Fibroblast of upper back skin (primary cell): ENCODE measurements around the gene RIOK1.
"Not testable (repeated sequence)": the region's sequence is repeated elsewhere in the genome, so short reads cannot be mapped to it uniquely, and the experiment has no call there.

Source experiments
- DNase-seq: peaks from one replicate; pipeline ENCODE4 v3.0.0-alpha.2; 2013

RIOK1 gene

DNA sequence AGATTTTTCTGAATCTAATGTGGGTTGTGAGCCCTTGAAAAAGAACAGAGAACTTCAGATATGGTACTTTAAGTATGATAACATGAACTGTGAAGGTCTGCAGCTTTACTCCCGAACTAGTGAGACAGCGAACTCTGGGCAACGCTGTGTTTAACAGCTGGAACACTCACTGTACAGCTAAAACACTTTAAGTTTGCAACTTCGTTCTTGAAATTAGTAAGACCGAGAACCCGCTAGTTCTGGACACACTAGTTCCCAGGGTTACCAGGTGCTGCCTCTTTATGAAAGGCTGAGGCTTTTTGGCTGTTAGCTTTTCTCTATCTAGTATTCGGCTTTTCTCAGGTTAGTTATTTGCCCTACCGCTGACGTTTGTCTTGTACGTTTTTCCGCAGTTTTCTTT lies 52.9 kb downstream of the RIOK1 start:
- DNase-seq = no peak

GRCh38 chr6:7445101-7445500 lies 55.5 kb downstream of the RIOK1 start:
- DNase-seq = peak; percentile 93

DNA sequence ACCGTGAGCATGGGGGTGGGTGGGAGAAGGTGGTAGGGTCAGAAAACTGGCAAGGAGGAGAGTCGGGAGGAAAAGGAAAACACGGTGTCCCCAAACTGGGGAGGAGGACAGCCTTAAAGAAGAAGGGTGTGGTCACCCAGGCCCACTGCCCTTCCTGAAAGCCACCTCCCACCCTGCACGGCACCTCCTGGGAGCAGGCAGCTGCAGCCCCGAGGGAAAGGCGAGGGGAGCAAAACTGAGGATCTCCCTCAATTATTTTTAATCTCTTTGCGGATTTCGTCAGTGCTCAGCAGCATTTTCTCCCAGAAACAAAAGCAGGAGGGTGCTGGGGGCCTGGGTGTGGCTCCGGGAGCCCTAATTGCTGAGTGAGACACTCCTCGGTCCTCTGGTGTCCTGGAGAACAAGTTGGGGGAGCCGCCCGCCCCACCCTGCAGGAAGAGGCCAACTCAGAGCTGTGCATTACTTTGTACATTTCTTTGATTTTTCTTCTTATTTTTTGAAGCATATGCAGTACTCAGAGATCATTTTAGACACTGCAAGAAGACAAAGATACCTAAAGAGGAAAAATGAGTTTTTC lies 56.4 kb downstream of the RIOK1 start:
- no peak for DNase-seq

DNA sequence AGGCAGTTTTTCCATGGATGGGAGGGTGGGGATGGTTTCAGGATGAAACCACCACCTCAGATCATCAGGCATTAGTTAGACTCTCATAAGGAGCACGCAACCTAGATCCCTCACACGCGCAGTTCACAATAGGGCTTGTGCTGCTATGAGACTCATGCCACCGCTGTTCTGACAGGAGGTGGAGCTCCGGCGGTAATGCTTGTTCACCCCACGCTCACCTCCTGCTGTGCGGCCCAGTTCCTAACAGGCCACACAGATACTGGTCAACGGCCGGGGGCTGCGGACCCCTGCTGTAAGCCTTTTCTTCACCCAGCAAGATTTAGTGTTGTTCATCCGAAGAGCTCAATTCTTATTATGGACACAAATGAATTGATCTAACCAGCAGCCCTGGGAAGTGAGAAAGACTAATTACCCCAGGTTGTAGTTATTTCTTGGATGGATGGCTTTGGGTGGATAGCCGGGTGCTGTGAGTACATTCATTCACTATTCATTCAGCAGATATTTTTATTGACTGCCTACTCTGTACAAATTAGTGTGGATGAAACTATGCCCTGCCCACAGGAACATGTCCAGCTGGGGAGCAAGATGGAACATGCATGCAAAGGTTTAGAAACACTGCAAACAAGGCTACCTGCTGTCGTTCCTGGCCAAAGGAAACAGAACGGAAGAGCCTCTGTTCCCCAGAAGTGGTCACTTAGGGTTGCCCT lies 57.2 kb downstream of the RIOK1 start:
- peak; percentile 41 for DNase-seq

DNA sequence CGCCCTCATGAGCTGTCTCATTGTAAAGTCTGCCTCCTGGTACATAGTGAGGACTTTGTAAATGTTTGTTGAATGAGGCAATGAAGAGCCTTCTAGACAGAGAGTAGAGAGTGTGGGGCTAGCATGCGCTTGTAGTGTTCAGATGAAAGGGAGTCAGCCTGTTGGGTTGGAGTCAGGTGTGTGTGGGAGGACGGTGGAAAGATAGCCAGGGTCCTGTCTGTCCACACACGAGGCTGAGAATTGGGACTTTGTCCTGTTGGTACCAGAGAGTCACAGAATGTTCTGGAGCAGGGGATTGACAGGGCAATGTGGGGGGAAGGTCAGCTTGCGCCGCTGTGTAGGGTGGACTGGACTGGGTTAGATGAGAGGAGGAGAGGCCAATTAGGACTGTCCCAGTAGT lies 58.6 kb downstream of the RIOK1 start:
- DNase-seq = no peak

GRCh38 chr6:7449018-7449417 lies 59.4 kb downstream of the RIOK1 start:
- DNase-seq = no peak

DNA sequence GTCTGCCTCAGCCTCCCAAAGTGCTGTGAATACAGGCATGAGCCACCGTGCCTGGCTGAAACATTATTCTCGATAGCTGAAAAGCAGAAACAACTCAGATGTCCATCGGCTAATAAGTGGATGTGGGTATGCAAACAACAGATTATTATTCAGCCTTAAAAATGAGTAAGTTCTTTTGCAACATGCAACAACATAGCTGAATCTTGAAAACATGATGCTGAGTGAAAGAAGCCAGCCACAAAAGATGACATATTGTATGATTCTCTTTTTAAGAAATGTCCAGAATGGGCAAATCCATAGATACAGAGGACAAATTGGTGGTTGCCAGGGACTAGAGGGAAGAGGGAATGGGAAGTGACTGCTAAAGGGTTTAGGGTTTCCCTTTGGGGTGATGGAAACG lies 61.7 kb downstream of the RIOK1 start:
- DNase-seq = no peak

- no peak for DNase-seq
These were observed 63.3 kb downstream of the RIOK1 start for GRCh38 chr6:7452898-7453297.

- no peak for DNase-seq
These were observed 65.2 kb downstream of the RIOK1 start for GRCh38 chr6:7454696-7455358.

DNA sequence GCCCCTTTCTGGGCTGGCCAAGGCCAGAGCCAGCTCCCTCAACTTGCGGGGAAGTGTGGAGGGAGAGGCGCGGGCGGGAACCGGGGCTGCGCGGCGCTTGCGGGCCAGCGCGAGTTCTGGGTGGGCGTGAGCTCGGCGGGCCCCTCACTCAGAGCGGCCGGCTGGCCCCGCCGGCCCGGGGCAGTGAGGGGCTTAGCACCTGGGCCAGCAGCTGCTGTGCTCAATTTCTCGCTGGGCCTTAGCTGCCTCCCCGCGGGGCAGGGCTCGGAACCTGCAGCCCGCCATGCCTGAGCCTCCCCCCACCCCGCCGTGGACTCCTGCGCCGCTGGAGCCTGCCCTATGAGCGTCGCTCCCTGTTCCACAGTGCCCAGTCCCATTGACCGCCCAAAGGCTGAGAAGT lies 66.7 kb downstream of the RIOK1 start:
- DNase-seq = not testable (repeated sequence)

DNA sequence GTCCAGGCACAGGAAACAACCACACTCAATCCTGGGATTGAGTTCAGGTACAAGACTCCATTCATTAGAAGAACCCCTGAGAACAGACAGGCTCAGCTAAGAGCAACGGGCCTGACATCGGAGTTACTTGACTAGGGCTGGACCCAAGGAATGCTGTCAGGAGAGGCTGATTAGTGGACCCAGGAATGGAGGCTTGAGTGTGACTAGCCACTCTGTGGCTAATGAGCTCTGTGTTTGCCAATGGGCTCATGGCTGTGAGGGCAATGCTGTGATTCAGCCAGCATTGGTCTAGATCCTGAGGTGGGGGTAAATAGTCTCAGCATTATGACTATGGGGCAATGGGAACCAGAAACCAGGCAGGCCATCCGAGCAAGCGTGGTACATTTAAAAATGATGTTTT lies 71.8 kb downstream of the RIOK1 start:
- DNase-seq = peak; percentile 10

GRCh38 chr6:7463785-7464184 lies 74.2 kb downstream of the RIOK1 start:
- peak; percentile 57 for DNase-seq

- no peak for DNase-seq
These were observed 77.6 kb downstream of the RIOK1 start for GRCh38 chr6:7467007-7467897.
